ENCODE results near the gene ACOT11.

The ACOT11 gene

DNA sequence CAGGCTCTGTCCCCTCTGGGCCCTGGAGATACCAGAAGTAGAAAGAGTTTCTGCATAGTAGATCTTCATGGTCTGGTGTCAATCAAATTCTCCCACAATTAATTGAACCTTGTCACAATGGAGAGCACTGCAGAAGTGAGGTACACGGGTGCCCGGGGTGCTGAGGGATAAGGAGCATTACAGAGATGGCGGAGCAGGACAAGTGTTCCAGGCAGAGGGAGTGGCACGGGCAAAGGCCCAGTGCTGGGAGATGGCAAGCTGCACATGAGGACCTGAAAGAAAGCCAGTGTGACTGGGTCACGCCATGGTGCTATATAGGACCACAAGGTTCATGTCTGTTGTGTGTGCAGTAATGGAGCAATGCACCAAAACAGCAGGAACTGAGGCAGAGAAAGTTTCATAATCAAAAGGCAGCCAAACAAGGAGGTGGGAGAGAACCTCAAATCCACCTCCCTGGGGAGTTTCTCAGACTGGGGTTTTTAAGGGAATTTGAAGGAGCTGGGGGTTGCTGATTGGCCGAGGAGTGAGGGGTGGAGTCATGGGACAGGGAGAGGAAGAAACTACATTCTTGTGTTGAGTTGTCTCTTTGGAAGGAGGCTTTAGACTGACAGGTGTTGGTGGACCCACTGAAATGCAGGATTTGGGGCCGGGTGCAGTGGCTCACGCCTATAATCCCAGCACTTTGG lies 27.7 kb downstream of the ACOT11 start:
- Histone ChIP-seq H3K27ac (ENCODE audit: extremely low read depth, low read depth, low read length) (no peak overlapping the region), H3K9me3 (ENCODE audit: control insufficient read depth, insufficient read depth, low read depth, low read length) (no peaks in the 10 kb centered on the region), H3K36me3 (ENCODE audit: control insufficient read depth in 2 of 2, insufficient read depth in 1 of 2, low read length in 2 of 2) (no peaks in the 10 kb centered on the region), H3K4me1 (ENCODE audit: control insufficient read depth, insufficient read depth, low read length) (no peaks in the 10 kb centered on the region), H3K4me3 (ENCODE audit: low read depth, low read length) (no peak overlapping the region)
- ChIA-PET POLR2A (no interaction called here), CTCF (interaction anchor here (0.5 to 1.2 kb wide), 2 partner anchors 139 to 744 kb away, joined by 3 to 4 read pairs; no protein-coding TSS in a partner anchor)
- TF ChIP-seq ZNF777 (tag by site-specific recombination; IDR thresholded peaks at IDR 0.05; ENCODE audit: borderline replicate concordance) (no peak), ZSCAN23 (tag by site-specific recombination; IDR thresholded peaks at IDR 0.05) (no peak), ZNF132 (tag by site-specific recombination; IDR thresholded peaks at IDR 0.05; ENCODE audit: borderline replicate concordance) (no peak)

DNA sequence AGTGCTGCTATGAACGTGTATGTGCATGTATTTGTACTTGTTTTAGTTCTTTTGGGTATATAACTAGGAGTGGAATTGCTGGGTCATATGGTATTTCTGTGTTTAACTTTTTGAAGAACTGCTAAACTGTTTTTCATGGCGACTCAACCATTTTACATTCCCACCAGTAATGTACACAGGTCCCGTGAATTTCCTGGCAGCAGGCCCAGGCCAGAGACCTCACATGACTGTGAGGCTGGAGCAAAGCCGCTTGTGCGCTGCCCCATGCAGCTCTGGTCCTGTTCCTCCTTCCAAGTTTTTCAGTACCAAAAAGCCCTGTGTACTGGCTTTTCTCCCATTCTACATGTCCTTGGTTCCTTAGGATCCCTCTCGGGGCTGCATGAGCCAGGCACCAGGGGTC lies 29.6 kb downstream of the ACOT11 start:
- H3K9me3 ChIP-seq (ENCODE audit: control insufficient read depth, insufficient read depth, low read depth, low read length): no peaks in the 10 kb centered on the region
- no peak overlapping the region for H3K27ac ChIP-seq (ENCODE audit: extremely low read depth, low read depth, low read length)
- TF ChIP-seq SETDB1 (IDR thresholded peaks at IDR 0.05; ENCODE audit: insufficient read length, low read length): peak; percentile 14
- TF ChIP-seq, protein P1, sequence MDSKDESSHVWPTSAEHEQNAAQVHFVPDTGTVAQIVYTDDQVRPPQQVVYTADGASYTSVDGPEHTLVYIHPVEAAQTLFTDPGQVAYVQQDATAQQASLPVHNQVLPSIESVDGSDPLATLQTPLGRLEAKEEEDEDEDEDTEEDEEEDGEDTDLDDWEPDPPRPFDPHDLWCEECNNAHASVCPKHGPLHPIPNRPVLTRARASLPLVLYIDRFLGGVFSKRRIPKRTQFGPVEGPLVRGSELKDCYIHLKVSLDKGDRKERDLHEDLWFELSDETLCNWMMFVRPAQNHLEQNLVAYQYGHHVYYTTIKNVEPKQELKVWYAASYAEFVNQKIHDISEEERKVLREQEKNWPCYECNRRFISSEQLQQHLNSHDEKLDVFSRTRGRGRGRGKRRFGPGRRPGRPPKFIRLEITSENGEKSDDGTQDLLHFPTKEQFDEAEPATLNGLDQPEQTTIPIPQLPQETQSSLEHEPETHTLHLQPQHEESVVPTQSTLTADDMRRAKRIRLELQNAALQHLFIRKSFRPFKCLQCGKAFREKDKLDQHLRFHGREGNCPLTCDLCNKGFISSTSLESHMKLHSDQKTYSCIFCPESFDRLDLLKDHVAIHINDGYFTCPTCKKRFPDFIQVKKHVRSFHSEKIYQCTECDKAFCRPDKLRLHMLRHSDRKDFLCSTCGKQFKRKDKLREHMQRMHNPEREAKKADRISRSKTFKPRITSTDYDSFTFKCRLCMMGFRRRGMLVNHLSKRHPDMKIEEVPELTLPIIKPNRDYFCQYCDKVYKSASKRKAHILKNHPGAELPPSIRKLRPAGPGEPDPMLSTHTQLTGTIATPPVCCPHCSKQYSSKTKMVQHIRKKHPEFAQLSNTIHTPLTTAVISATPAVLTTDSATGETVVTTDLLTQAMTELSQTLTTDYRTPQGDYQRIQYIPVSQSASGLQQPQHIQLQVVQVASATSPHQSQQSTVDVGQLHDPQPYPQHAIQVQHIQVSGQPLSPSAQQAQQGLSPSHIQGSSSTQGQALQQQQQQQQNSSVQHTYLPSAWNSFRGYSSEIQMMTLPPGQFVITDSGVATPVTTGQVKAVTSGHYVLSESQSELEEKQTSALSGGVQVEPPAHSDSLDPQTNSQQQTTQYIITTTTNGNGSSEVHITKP (tag by site-specific recombination; IDR thresholded peaks at IDR 0.05): 0 out of 2 replicates have a peak, but pooled peaks have one; percentile 10
- TF ChIP-seq ZNF394 (tag by site-specific recombination; IDR thresholded peaks at IDR 0.05; ENCODE audit: borderline replicate concordance): no peak
- peak; percentile 87; the same call in 1 of the 2 replicates for TF ChIP-seq ZNF140 (tag by site-specific recombination; IDR thresholded peaks at IDR 0.05)
- TF ChIP-seq ZSCAN30 (tag by site-specific recombination; IDR thresholded peaks at IDR 0.05): no peak
- no peak for TF ChIP-seq GLIS1 (tag by site-specific recombination; IDR thresholded peaks at IDR 0.05)
- ChIA-PET POLR2A (interaction anchor here (0.6 kb wide), 1 partner anchor 720 kb away, joined by 4 read pairs; no protein-coding TSS in a partner anchor), CTCF (no interaction called here)
- H3K4me1 ChIP-seq (ENCODE audit: control insufficient read depth, insufficient read depth, low read length): no peaks in the 10 kb centered on the region
- H3K4me3 ChIP-seq (ENCODE audit: low read depth, low read length): no peak overlapping the region
- no peaks in the 10 kb centered on the region for H3K36me3 ChIP-seq (ENCODE audit: control insufficient read depth in 2 of 2, insufficient read depth in 1 of 2, low read length in 2 of 2)

DNA sequence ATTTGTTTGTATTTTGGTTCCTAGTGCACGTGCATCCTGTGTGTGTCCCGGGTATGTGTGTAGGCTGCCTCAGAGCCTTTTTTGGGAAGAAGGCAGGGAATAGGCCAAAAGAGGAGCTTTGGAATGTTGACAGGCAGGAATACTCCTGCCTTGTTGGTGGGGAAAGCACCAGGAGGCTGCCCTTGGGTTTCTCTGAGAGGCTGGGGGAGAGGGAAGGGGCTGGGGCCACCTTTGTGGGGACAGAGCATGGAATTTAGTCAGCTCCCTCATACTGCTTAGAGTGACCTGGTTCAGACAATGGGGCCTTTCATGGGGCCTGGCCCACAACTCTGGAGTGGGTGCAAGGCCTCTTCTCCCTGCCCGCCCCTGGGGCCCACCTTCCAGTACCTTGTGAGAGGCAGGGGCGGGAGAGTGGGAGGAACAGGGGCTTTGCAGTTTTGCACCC lies 31.3 kb downstream of the ACOT11 start:
- Histone ChIP-seq H3K27ac (ENCODE audit: extremely low read depth, low read depth, low read length) (no peak overlapping the region), H3K9me3 (ENCODE audit: control insufficient read depth, insufficient read depth, low read depth, low read length) (no peaks in the 10 kb centered on the region), H3K4me1 (ENCODE audit: control insufficient read depth, insufficient read depth, low read length) (no peaks in the 10 kb centered on the region), H3K4me3 (ENCODE audit: low read depth, low read length) (no peak overlapping the region), H3K36me3 (ENCODE audit: control insufficient read depth in 2 of 2, insufficient read depth in 1 of 2, low read length in 2 of 2) (no peaks in the 10 kb centered on the region)
- TF ChIP-seq EGR2 (tag by site-specific recombination; IDR thresholded peaks at IDR 0.05; ENCODE audit: low read depth) (peak; percentile 49; the same call in 1 of the 2 replicates), ZNF629 (tag by site-specific recombination; IDR thresholded peaks at IDR 0.05) (no peak), ZFHX2 (tag by site-specific recombination; conservative IDR thresholded peaks at IDR 0.05) (peak; percentile 58)
- ChIA-PET CTCF (no interaction called here), POLR2A (no interaction called here)

GRCh38 chr1:54580856-54581550 lies 33.0 kb downstream of the ACOT11 start:
- Histone ChIP-seq H3K36me3 (ENCODE audit: control insufficient read depth in 2 of 2, insufficient read depth in 1 of 2, low read length in 2 of 2) (no peaks in the 10 kb centered on the region), H3K4me3 (ENCODE audit: low read depth, low read length) (no peak overlapping the region), H3K27ac (ENCODE audit: extremely low read depth, low read depth, low read length) (no peak overlapping the region), H3K4me1 (ENCODE audit: control insufficient read depth, insufficient read depth, low read length) (no peaks in the 10 kb centered on the region), H3K9me3 (ENCODE audit: control insufficient read depth, insufficient read depth, low read depth, low read length) (no peaks in the 10 kb centered on the region)
- CTCF ChIA-PET: interaction anchor here (0.6 kb wide), 1 partner anchor 40 kb away, joined by 3 read pairs; no protein-coding TSS in a partner anchor
- POLR2A ChIA-PET: no interaction called here
- no peak for TF ChIP-seq HOXC10 (CRISPR knock-in tag; IDR thresholded peaks at IDR 0.05)
- TF ChIP-seq ZFP37 (tag by site-specific recombination; IDR thresholded peaks at IDR 0.05): no peak
- TF ChIP-seq ZNF138 (tag by site-specific recombination; IDR thresholded peaks at IDR 0.05; ENCODE audit: borderline replicate concordance): no peak
- TF ChIP-seq, protein P2, sequence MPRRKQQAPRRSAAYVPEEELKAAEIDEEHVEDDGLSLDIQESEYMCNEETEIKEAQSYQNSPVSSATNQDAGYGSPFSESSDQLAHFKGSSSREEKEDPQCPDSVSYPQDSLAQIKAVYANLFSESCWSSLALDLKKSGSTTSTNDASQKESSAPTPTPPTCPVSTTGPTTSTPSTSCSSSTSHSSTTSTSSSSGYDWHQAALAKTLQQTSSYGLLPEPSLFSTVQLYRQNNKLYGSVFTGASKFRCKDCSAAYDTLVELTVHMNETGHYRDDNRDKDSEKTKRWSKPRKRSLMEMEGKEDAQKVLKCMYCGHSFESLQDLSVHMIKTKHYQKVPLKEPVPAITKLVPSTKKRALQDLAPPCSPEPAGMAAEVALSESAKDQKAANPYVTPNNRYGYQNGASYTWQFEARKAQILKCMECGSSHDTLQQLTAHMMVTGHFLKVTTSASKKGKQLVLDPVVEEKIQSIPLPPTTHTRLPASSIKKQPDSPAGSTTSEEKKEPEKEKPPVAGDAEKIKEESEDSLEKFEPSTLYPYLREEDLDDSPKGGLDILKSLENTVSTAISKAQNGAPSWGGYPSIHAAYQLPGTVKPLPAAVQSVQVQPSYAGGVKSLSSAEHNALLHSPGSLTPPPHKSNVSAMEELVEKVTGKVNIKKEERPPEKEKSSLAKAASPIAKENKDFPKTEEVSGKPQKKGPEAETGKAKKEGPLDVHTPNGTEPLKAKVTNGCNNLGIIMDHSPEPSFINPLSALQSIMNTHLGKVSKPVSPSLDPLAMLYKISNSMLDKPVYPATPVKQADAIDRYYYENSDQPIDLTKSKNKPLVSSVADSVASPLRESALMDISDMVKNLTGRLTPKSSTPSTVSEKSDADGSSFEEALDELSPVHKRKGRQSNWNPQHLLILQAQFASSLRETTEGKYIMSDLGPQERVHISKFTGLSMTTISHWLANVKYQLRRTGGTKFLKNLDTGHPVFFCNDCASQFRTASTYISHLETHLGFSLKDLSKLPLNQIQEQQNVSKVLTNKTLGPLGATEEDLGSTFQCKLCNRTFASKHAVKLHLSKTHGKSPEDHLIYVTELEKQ (tag by site-specific recombination; IDR thresholded peaks at IDR 0.05; ENCODE audit: borderline replicate concordance): no peak
- TF ChIP-seq BCL11A (tag by site-specific recombination; IDR thresholded peaks at IDR 0.05; ENCODE audit: low read depth): no peak
- TF ChIP-seq ZNF394 (tag by site-specific recombination; IDR thresholded peaks at IDR 0.05; ENCODE audit: borderline replicate concordance): no peak
- no peak for TF ChIP-seq ZNF560 (tag by site-specific recombination; IDR thresholded peaks at IDR 0.05; ENCODE audit: borderline replicate concordance)
